ENCODE results near the gene FREM3.

The FREM3 gene

DNA sequence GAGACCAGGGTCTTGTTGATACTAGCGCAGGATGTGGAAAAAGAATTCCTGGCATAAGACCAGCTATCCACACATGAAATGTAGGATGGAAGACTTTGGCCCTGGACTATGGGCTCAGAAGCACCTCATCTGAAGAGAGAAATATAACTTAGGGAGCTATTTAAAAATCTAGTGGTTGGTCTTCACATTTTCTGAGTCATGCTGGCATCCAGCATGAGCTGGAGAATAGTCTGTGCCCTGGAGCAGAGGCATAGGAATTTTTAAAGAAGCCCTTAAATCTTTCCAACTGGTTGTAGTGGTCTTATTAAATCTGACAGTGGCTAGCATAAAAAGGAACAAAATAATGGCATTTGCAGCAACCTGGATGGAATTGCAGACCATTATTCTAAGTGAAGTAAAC, 100.6 kb downstream of the FREM3 start:
- TF ChIP-seq, protein P1, sequence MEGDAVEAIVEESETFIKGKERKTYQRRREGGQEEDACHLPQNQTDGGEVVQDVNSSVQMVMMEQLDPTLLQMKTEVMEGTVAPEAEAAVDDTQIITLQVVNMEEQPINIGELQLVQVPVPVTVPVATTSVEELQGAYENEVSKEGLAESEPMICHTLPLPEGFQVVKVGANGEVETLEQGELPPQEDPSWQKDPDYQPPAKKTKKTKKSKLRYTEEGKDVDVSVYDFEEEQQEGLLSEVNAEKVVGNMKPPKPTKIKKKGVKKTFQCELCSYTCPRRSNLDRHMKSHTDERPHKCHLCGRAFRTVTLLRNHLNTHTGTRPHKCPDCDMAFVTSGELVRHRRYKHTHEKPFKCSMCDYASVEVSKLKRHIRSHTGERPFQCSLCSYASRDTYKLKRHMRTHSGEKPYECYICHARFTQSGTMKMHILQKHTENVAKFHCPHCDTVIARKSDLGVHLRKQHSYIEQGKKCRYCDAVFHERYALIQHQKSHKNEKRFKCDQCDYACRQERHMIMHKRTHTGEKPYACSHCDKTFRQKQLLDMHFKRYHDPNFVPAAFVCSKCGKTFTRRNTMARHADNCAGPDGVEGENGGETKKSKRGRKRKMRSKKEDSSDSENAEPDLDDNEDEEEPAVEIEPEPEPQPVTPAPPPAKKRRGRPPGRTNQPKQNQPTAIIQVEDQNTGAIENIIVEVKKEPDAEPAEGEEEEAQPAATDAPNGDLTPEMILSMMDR (IDR thresholded peaks at IDR 0.05; ENCODE audit: low read depth, low read length, missing control alignments), result no peak
- no peak overlapping the region for H3K4me3 ChIP-seq (ENCODE audit: low read depth, low read length)
- in situ Hi-C loops (cut with HindIII; ENCODE audit: low sequenced_read_pairs), result no loop called here
- DNase-seq (ENCODE audit: low read depth), result no peak

DNA sequence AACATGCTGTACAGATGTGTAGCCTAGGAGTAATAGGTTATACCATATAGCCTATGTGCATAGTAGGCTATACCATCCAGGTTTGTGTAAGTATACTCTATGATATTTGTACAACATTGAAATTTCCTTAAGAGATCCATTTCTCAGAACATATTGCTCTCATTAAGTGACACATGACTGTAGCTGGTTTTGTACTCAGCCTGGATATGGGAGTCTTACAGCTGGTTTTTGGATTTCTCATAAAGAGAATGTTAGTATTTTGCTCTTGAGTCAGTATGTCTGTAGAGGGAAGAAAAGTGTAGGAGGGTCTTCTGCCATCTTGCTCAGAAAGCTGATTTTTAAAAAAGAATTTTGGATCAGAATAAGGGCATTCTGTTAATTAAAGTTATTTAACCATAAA, 101.7 kb downstream of the FREM3 start:
- no peak for DNase-seq (ENCODE audit: low read depth)
- in situ Hi-C loops (cut with HindIII; ENCODE audit: low sequenced_read_pairs), result no loop called here
- no peak overlapping the region for H3K4me3 ChIP-seq (ENCODE audit: low read depth, low read length)

DNA sequence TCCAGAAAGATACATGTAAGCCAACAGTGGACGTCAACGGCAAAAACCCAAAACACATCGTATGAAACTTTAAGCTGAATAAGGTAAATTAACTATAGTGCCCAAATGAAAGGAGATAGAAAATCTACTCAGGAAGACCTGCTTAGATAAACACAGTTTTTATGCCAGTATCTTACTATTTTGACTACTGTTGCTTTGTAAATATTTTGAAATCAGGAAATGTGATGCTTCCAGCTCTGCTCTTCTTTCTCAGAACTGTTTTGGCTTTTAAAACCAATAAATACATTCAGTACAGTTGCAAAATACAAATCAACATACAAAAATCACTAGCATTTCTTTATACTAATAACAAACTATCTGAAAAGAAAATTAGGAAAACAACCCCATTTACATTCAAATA, 103.2 kb downstream of the FREM3 start:
- TF ChIP-seq, protein P1 (IDR thresholded peaks at IDR 0.05; ENCODE audit: low read depth, low read length, missing control alignments), result no peak
- no peak for DNase-seq (ENCODE audit: low read depth)
- in situ Hi-C loops (cut with HindIII; ENCODE audit: low sequenced_read_pairs), result no loop called here
- no peak overlapping the region for H3K4me3 ChIP-seq (ENCODE audit: low read depth, low read length)

More for the DNA sequence above, 101.7 kb downstream of the FREM3 start:
- TF ChIP-seq, protein P1 (IDR thresholded peaks at IDR 0.05; ENCODE audit: low read depth, low read length, missing control alignments), result no peak

DNA sequence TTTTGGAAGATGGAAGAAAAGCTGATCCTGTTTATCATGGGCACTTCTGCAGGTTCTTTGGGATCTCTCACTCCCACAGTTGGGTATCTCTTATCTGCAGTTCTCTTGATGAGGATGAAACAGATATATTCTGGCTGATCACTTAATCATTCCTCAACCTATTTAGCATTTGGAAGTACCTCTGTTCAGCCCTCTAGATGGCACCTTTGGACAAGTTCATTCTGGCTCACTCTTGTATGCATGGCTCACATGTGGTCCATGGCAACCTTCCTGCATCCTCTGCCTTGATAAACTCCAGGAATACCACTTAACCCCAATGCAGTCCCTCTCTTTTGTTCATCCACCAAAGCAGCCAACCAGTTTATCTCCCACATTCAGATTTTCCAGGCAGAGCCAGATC, 112.8 kb downstream of the FREM3 start:
- peak; percentile 1 for DNase-seq (ENCODE audit: low read depth)
- TF ChIP-seq, protein P1 (IDR thresholded peaks at IDR 0.05; ENCODE audit: low read depth, low read length, missing control alignments), result peak; percentile 21
- H3K4me3 ChIP-seq (ENCODE audit: low read depth, low read length), result no peak overlapping the region
- in situ Hi-C loops (cut with HindIII; ENCODE audit: low sequenced_read_pairs), result no loop called here

DNA sequence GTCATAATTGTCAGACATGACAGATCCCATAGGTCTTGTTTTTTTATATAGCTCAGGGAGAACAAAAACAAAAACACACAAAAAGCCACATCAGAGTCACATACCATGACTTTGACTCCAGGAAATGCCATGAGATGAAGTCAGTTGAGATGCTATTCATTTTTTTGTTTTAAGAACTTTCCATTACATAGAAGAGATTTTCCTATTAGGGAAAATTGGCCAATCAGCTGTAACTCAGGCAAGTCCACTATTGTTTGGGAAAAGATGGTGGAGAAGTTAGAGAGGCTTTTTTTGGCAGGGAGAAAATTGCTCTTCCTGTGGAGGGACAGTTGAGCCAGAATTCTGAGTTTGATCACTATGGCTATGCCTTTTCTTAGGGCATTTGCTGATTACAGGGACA, 114.4 kb downstream of the FREM3 start:
- TF ChIP-seq, protein P1 (IDR thresholded peaks at IDR 0.05; ENCODE audit: low read depth, low read length, missing control alignments), result no peak
- peak; percentile 11 for DNase-seq (ENCODE audit: low read depth)
- in situ Hi-C loops (cut with HindIII; ENCODE audit: low sequenced_read_pairs), result no loop called here
- H3K4me3 ChIP-seq (ENCODE audit: low read depth, low read length), result no peak overlapping the region

DNA sequence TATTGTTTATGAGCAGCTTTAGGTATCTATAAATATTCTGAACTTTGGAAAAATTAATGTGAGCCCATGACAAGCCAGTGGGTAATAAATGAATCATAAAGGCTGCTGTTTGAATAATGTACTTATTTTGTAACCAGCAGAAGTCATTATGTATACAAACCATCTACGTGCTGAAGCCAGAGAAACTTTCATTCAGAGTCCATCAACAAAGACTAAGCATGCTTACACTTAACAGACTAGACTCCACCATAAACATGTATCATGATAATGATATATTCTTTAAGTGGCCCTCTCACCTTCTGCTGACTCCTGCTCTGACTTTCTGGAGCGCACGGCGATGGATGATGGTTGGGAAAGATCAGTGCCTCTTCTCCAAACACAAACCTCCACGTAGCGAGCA, 114.9 kb downstream of the FREM3 start:
- TF ChIP-seq, protein P1 (IDR thresholded peaks at IDR 0.05; ENCODE audit: low read depth, low read length, missing control alignments), result no peak
- H3K4me3 ChIP-seq (ENCODE audit: low read depth, low read length), result no peak overlapping the region
- no peak for DNase-seq (ENCODE audit: low read depth)
- in situ Hi-C loops (cut with HindIII; ENCODE audit: low sequenced_read_pairs), result no loop called here

Measured in astrocyte of the cerebellum (primary cell).